Measurements from ENCODE around the gene LTC4S.
"Not testable (repeated sequence)": the region's sequence is repeated elsewhere in the genome, so short reads cannot be mapped to it uniquely, and the experiment has no call there.

The LTC4S gene

GRCh38 chr5:179823937-179824744 is 30.4 kb downstream of the LTC4S start:
- H3K4me3 ChIP-seq (ENCODE audit: low read depth, low read length): no peak overlapping the region

GRCh38 chr5:179824745-179825112 is 30.9 kb downstream of the LTC4S start:
- H3K4me3 ChIP-seq (ENCODE audit: low read depth, low read length): no peak overlapping the region

- H3K4me3 ChIP-seq (ENCODE audit: low read depth, low read length): no peak overlapping the region
These were observed 31.9 kb downstream of the LTC4S start for GRCh38 chr5:179825655-179826182.

- no peak overlapping the region for H3K4me3 ChIP-seq (ENCODE audit: low read depth, low read length)
These were observed 33.9 kb downstream of the LTC4S start for GRCh38 chr5:179827680-179828079.

GRCh38 chr5:179828756-179829421 is 35.1 kb downstream of the LTC4S start:
- H3K4me3 ChIP-seq (ENCODE audit: low read depth, low read length): no peak overlapping the region

- H3K4me3 ChIP-seq (ENCODE audit: low read depth, low read length): no peak overlapping the region
These were observed 36.1 kb downstream of the LTC4S start for GRCh38 chr5:179829732-179830435.

GRCh38 chr5:179830818-179831468 is 37.2 kb downstream of the LTC4S start:
- H3K4me3 ChIP-seq (ENCODE audit: low read depth, low read length): no peak overlapping the region

GRCh38 chr5:179832039-179832745 is 38.4 kb downstream of the LTC4S start:
- no peak overlapping the region for H3K4me3 ChIP-seq (ENCODE audit: low read depth, low read length)

GRCh38 chr5:179833056-179833708 is 39.4 kb downstream of the LTC4S start:
- no peak overlapping the region for H3K4me3 ChIP-seq (ENCODE audit: low read depth, low read length)

- H3K4me3 ChIP-seq (ENCODE audit: low read depth, low read length): no peak overlapping the region
These were observed 39.9 kb downstream of the LTC4S start for GRCh38 chr5:179833709-179834070.

- H3K4me3 ChIP-seq (ENCODE audit: low read depth, low read length): no peak overlapping the region
These were observed 40.3 kb downstream of the LTC4S start for GRCh38 chr5:179834120-179834519.

- not testable (repeated sequence) for H3K4me3 ChIP-seq (ENCODE audit: low read depth, low read length)
These were observed 41.1 kb downstream of the LTC4S start for GRCh38 chr5:179834871-179835270.

GRCh38 chr5:179836225-179837019 is 42.6 kb downstream of the LTC4S start:
- no peak overlapping the region for H3K4me3 ChIP-seq (ENCODE audit: low read depth, low read length)

- H3K4me3 ChIP-seq (ENCODE audit: low read depth, low read length): no peak overlapping the region
These were observed 43.6 kb downstream of the LTC4S start for GRCh38 chr5:179837076-179838011.

- no peak overlapping the region for H3K4me3 ChIP-seq (ENCODE audit: low read depth, low read length)
These were observed 45.8 kb downstream of the LTC4S start for GRCh38 chr5:179839328-179840256.

- no peak overlapping the region for H3K4me3 ChIP-seq (ENCODE audit: low read depth, low read length)
These were observed 46.5 kb downstream of the LTC4S start for GRCh38 chr5:179840321-179840720.

GRCh38 chr5:179840766-179841165 is 47.0 kb downstream of the LTC4S start:
- no peak overlapping the region for H3K4me3 ChIP-seq (ENCODE audit: low read depth, low read length)

Data from iPS-11a (cell line).